Common myeloid progenitor, CD34-positive (primary cell): ENCODE data around the gene DZIP1L.
A peak's percentile ranks its signal among the peaks of the same experiment; 100 is the strongest.

Source experiments
- CTCF ChIA-PET: fragments of 350-600 bp; sonication (Branson Sonifier 250); formaldehyde crosslinking; loops from one replicate; lab custom pipeline; 2021; ENCODE audit warnings: antibody characterized with exemption; lab: Charles Lee
- POLR2A ChIA-PET: fragments of 350-600 bp; sonication (Branson Sonifier 250); formaldehyde crosslinking; loops from one replicate; lab custom pipeline; 2021; ENCODE audit warnings: antibody characterized with exemption; lab: Charles Lee
- DNase-seq, 3 donors: peaks; one replicate each; pipeline versions ENCODE4 v3.0.0 to v3.0.0-alpha.2; 2013
- H3K27ac ChIP-seq, 2 experiments: 1 replicate in 1 of 2; 2 replicates in 1 of 2; pipeline ENCODE4 v1.7.0; 2013; ENCODE audit warnings: inconsistent platforms in 2 of 2, low read length in 2 of 2, mild to moderate bottlenecking in 2 of 2, low read depth in 1 of 2, moderate library complexity in 1 of 2; ENCODE audit not compliant: severe bottlenecking in 2 of 2, insufficient read depth in 1 of 2, poor library complexity in 1 of 2
- H3K27me3 ChIP-seq, 5 experiments: replicated peaks in 2 of 5; 1 replicate in 3 of 5; 2 replicates in 2 of 5; pipeline versions ENCODE4 v1.6.1 to v1.7.0; 2013; ENCODE audit warnings: low read length in 4 of 5, mild to moderate bottlenecking in 2 of 5, moderate library complexity in 2 of 5, inconsistent platforms in 1 of 5; ENCODE audit not compliant: insufficient read depth in 5 of 5, control insufficient read depth in 4 of 5
- H3K36me3 ChIP-seq, 4 experiments: 1 replicate in 2 of 4; 2 replicates in 2 of 4; pipeline versions ENCODE4 v1.6.1 to v1.7.0; 2013; ENCODE audit warnings: low read length in 3 of 4, control low read depth in 1 of 4, mild to moderate bottlenecking in 1 of 4; ENCODE audit not compliant: control insufficient read depth in 4 of 4, insufficient read depth in 4 of 4
- H3K4me1 ChIP-seq, 4 experiments: 1 replicate in 3 of 4; 2 replicates in 1 of 4; pipeline versions ENCODE4 v1.6.1 to v1.7.1; 2013; ENCODE audit warnings: low read length in 3 of 4, mild to moderate bottlenecking in 3 of 4, control low read depth in 1 of 4, inconsistent platforms in 1 of 4, moderate library complexity in 1 of 4; ENCODE audit not compliant: control insufficient read depth in 4 of 4, insufficient read depth in 4 of 4; ENCODE audit errors: control extremely low read depth in 1 of 4
- H3K4me3 ChIP-seq, 7 experiments: 1 replicate in 4 of 7; 2 replicates in 3 of 7; pipeline versions ENCODE4 v1.5.1 to v1.7.0; 2013; ENCODE audit warnings: mild to moderate bottlenecking in 7 of 7, low read length in 6 of 7, moderate library complexity in 6 of 7, inconsistent platforms in 2 of 7, low read depth in 2 of 7, control low read depth in 1 of 7; ENCODE audit not compliant: insufficient read depth in 4 of 7, control insufficient read depth in 1 of 7; ENCODE audit errors: extremely low read depth in 1 of 7
- H3K9me3 ChIP-seq, 5 experiments: 1 replicate in 4 of 5; 2 replicates in 1 of 5; pipeline versions ENCODE4 v1.6.1 to v1.7.1; 2013; ENCODE audit warnings: low read length in 4 of 5, mild to moderate bottlenecking in 2 of 5, inconsistent platforms in 1 of 5, low read depth in 1 of 5, moderate library complexity in 1 of 5; ENCODE audit not compliant: control insufficient read depth in 4 of 5, insufficient read depth in 2 of 5; ENCODE audit errors: control extremely low read depth in 1 of 5
- WGBS: methylation state at CpG from one replicate; pipeline ENCODE4 v1.1.5; 2013; ENCODE audit not compliant: insufficient coverage; 5-methylcytosine and 5-hydroxymethylcytosine counted together

DZIP1L gene

DNA sequence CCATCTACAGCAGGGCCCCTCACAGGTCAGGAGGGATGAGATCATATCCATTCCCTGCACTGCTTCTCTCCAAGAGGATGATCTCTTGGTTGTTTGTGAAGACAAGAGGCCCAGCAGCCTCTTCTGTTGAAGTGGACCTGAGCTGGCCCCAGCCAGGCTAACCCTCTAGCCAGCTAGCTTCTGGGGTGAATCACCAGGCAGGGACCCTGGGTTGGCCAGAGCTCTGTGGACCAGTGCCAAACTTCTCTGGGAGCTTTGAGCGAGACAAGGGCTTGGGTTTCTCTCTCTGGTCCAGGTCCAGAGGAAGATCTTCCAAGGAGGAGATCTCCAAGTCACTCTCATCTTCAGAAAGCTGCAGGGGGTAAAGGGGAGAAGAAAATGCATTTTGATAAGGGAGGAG is 52.8 kb downstream of the DZIP1L start:
- Histone ChIP-seq H3K36me3 (peaks cover 0 to 15% (median 4%) of the 10 kb centered on the region in 4 experiments), H3K4me3 (no peak overlapping the region), H3K27me3 (no peaks in the 10 kb centered on the region), H3K27ac (no peak overlapping the region), H3K9me3 (no peaks in the 10 kb centered on the region), H3K4me1 (peaks cover 0 to 7% (median 6%) of the 10 kb centered on the region in 4 experiments)
- ChIA-PET POLR2A (no interaction called here), CTCF (no interaction called here)
- WGBS: no CpG with 5 or more reads among the region's 1 CpG
- no peak for DNase-seq

DNA sequence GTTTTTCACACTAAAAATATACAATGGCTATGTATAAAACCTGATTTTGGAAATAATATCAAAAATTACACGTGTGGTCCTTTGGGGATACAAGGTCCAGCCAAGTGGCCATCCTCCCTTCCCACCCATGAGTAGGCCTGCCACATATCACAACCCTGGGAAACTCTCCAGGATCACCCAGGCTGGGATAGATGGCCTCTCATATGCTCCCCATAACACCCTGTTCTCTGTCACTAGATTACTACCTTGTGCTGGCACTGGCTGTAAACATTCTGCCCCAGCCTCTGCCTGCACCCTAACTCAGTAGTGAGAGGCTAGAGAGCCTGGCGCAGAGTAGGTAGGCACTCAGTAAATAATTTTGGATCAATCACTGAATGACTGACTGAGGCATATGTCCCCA is 53.4 kb downstream of the DZIP1L start:
- POLR2A ChIA-PET: no interaction called here
- no peak overlapping the region for H3K27ac ChIP-seq
- H3K36me3 ChIP-seq: peaks cover 0 to 15% (median 4%) of the 10 kb centered on the region in 4 experiments
- CTCF ChIA-PET: interaction anchor here (0.6 to 2.4 kb wide), 3 partner anchors 10 to 57 kb away, joined by 3 to 11 read pairs (median 4); no protein-coding TSS in a partner anchor
- no peak overlapping the region for H3K4me3 ChIP-seq
- no peaks in the 10 kb centered on the region for H3K27me3 ChIP-seq
- no peak for DNase-seq
- H3K9me3 ChIP-seq: no peaks in the 10 kb centered on the region
- H3K4me1 ChIP-seq: peaks cover 0 to 7% (median 6%) of the 10 kb centered on the region in 4 experiments
- WGBS: 67% methylated on average over 1 of the region's 2 CpGs

DNA sequence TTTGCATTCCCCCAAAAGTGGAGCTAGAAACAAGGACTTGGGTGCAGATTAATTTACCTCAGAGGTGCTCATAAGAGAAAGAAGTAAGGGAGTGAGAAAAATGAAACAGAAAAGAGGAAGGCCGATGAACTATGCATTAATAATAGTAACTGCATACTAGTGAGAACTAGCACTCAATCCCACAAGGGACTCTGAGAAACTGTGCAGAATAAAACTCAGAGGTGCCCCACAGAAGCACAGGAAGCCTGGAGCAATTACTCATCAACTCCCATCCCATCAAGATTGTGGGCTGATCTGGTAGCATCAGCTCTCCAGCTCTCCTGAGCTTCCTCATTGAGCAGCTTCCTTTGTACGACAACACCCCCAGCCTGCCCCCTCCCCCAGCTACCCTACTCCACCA is 54.6 kb downstream of the DZIP1L start:
- no CpG with 5 or more reads among the region's 2 CpGs for WGBS
- peak in 2 of 3 donors; percentile 28 to 40 for DNase-seq
- POLR2A ChIA-PET: interaction anchor here (0.5 to 0.6 kb wide), 2 partner anchors 117 to 795 kb away, joined by 3 to 4 read pairs; no protein-coding TSS in a partner anchor

DNA sequence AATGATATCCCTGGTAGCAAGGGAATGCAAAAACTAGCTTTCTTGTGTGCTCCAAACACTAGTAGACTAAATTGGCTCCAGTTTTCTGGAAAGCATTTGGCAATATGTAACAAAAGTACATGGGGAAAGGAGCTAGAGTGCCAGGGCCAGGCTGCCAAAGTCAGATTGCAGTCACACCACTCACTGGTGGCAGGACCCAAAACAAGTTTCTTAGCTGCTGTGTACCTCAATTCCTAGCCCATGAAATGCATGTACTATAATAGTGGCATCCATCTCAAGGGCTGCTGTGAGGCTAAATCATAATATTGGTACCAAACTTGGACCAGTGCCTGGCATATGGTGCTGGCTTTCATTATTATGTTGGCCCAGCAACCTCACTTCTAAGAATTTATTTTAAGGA is 56.1 kb downstream of the DZIP1L start:
- CTCF ChIA-PET: interaction anchor here (1.2 to 2.8 kb wide), 2 partner anchors 10 to 61 kb away, joined by 3 to 10 read pairs; no protein-coding TSS in a partner anchor
- peaks cover 0 to 7% (median 6%) of the 10 kb centered on the region in 4 experiments for H3K4me1 ChIP-seq
- no peaks in the 10 kb centered on the region for H3K9me3 ChIP-seq
- POLR2A ChIA-PET: no interaction called here
- H3K27me3 ChIP-seq: no peaks in the 10 kb centered on the region
- H3K4me3 ChIP-seq: no peak overlapping the region
- no peak for DNase-seq
- H3K36me3 ChIP-seq: peaks cover 0 to 8% (median 3%) of the 10 kb centered on the region in 4 experiments
- H3K27ac ChIP-seq: no peak overlapping the region

More for the DNA sequence above, 54.6 kb downstream of the DZIP1L start:
- Histone ChIP-seq H3K4me1 (peaks cover 0 to 7% (median 6%) of the 10 kb centered on the region in 4 experiments), H3K36me3 (peaks cover 0 to 8% (median 4%) of the 10 kb centered on the region in 4 experiments), H3K27ac (no peak overlapping the region), H3K27me3 (no peaks in the 10 kb centered on the region), H3K9me3 (no peaks in the 10 kb centered on the region), H3K4me3 (no peak overlapping the region)
- CTCF ChIA-PET: interaction anchor here (0.9 to 2.8 kb wide), 4 partner anchors 8 to 58 kb away, joined by 3 to 11 read pairs (median 7); no protein-coding TSS in a partner anchor

DNA sequence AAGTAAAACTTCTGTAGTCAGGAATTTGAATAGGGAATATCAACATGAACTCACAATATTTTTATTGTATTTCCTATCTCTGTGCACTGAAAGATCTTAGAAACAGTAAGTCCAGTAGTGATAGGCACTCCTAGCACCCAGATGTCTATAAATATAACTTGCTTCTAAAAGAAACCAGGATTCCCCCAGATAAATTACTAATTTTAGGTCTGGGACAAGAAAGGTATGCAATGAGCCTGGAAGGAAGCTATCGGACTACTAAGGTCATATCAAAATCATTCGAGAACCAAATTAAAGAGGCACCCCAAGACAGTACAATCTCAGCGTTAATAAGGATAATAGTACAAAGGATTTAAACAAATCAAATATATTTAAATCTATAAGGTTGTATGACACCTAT is 58.0 kb downstream of the DZIP1L start:
- POLR2A ChIA-PET: no interaction called here
- Histone ChIP-seq H3K4me1 (peaks cover 0 to 7% (median 6%) of the 10 kb centered on the region in 4 experiments), H3K27ac (no peak overlapping the region), H3K36me3 (peaks cover 0 to 3% (median 0%) of the 10 kb centered on the region in 4 experiments), H3K9me3 (no peaks in the 10 kb centered on the region), H3K4me3 (no peak overlapping the region), H3K27me3 (no peaks in the 10 kb centered on the region)
- no CpG with 5 or more reads among the region's 3 CpGs for WGBS
- DNase-seq: no peak
- CTCF ChIA-PET: no interaction called here

DNA sequence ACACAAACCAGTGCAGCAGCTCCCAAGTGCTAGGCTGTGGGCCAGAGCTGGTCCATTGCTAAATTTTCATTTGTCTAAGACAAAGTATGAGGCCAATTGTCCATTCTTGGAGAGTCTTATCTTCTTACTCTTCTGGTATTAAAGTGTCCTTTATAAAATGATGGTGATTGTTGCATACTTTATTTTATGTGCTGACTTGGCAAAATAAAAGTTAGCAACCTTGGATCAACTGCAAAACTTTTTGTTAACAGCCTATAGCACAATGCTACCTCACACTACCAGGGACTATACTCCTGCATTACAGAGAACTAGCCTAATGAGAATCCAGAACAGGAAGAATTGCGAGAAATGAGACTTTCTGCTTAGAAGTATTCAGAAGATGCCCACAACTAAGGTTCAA is 61.4 kb downstream of the DZIP1L start:
- WGBS: 100% methylated on average over 1 of the region's 1 CpG
- DNase-seq: no peak
- no peak overlapping the region for H3K27ac ChIP-seq
- CTCF ChIA-PET: interaction anchor here (1.1 to 2.0 kb wide), 2 partner anchors 12 to 26 kb away, joined by 3 to 10 read pairs; no protein-coding TSS in a partner anchor
- H3K36me3 ChIP-seq: no peaks in the 10 kb centered on the region
- POLR2A ChIA-PET: no interaction called here
- no peak overlapping the region for H3K4me3 ChIP-seq
- H3K4me1 ChIP-seq: no peaks in the 10 kb centered on the region
- no peaks in the 10 kb centered on the region for H3K9me3 ChIP-seq
- no peaks in the 10 kb centered on the region for H3K27me3 ChIP-seq

DNA sequence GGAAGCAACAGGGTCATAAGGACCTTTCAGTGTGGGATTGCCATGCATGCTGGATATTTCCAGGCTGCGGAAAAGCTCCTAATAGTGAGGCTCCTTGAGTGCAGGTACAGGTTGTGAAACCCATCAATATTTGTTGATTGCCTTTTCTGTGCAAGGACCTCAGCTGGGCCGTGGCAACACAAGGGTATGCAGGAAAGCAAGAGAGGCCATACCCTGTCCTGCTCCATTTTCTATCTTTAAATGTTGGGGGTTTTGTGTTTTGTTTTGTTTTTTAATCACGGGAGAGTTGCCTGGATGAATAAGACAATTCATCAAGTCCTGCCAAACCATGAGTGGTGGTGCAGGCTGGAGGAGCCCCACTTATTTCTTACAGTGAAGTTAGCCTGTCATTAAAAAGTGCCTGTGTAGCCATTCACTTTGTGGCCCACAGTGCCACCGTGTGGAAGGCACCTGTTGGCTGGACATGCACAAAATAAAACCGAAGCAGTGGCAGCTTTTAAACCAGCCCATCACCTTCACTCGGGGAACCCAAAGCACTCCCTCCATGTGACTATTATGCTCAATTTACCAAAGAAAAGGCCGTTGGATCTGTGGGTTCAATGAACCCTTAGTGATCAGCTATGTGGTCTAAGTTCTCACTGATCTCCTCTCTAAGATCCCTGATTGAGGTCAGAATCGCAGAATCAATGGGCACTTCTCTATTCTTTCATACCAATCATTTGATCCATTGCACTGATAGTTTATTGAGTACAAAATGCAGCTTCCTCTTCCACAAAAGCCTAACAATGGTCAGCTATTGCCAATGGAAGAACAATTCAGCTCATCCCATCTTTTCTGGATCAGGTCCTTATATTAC is 63.2 kb downstream of the DZIP1L start:
- Histone ChIP-seq H3K27me3 (no peaks in the 10 kb centered on the region), H3K36me3 (no peaks in the 10 kb centered on the region), H3K4me3 (no peak overlapping the region), H3K4me1 (no peaks in the 10 kb centered on the region), H3K9me3 (no peaks in the 10 kb centered on the region), H3K27ac (no peak overlapping the region)
- WGBS: 50% methylated on average over 8 of the region's 8 CpGs
- ChIA-PET CTCF (interaction anchor here (1.0 to 2.6 kb wide), 9 partner anchors 9 to 950 kb away, joined by 3 to 13 read pairs (median 4); no protein-coding TSS in a partner anchor), POLR2A (no interaction called here)
- peak; percentile 16 to 52 (median 33) for DNase-seq
